Transverse colon (tissue), 4 donors: ENCODE results near the gene MDFI. TPM values are rescaled to one million over a fixed set of nuclear protein-coding genes. Genes with fewer than 3 reads are reported as not detected.

Experiments used
- DNase-seq: peaks from one replicate; pipeline ENCODE4 v3.0.0-alpha.2; 2019
- H3K27ac ChIP-seq, 4 donors: fragments of 200-600 bp; sonication (generic); 2 replicates each; pipeline ENCODE4 v1.5.1; 2016 to 2018; ENCODE audit warnings: inconsistent platforms in 4 of 4
- H3K27me3 ChIP-seq: fragments of 200-600 bp; sonication (generic); 2 replicates; pipeline ENCODE4 v1.5.1; 2017; ENCODE audit warnings: inconsistent platforms
- H3K36me3 ChIP-seq, 4 donors: fragments of 200-600 bp; sonication (generic); 2 replicates each; pipeline ENCODE4 v1.5.1; 2017 to 2019; ENCODE audit warnings: inconsistent platforms in 4 of 4
- H3K4me1 ChIP-seq, 4 donors: fragments of 200-600 bp; sonication (generic); 2 replicates each; pipeline ENCODE4 v1.5.1; 2017 to 2020; ENCODE audit warnings: inconsistent platforms in 4 of 4
- H3K4me3 ChIP-seq, 4 donors: fragments of 200-600 bp; sonication (generic); 1 replicate in 1 of 4; 2 replicates in 3 of 4; pipeline versions ENCODE4 v1.5.1 to v1.6.1; 2017 to 2019; ENCODE audit warnings: inconsistent platforms in 4 of 4
- H3K9me3 ChIP-seq, 2 donors: fragments of 200-600 bp; sonication (generic); 2 replicates each; pipeline ENCODE4 v1.5.1; 2017 to 2019; ENCODE audit warnings: inconsistent platforms in 2 of 2
- CTCF ChIP-seq, 5 experiments: fragments of 200-600 bp in 3 of 5; fragments of 450-650 bp in 2 of 5; sonication (generic) in 3 of 5; IDR thresholded peaks; 1 replicate in 2 of 5; 2 replicates in 3 of 5; pipeline ENCODE4 v1.5.1; 2016 to 2017; ENCODE audit warnings: antibody characterized with exemption in 5 of 5, inconsistent platforms in 3 of 5, mild to moderate bottlenecking in 2 of 5, moderate library complexity in 1 of 5
- EP300 ChIP-seq: sonication (generic); formaldehyde crosslinking; IDR thresholded peaks from one replicate; pipeline ENCODE4 v1.6.1; 2017; ENCODE audit warnings: antibody characterized with exemption, low read depth
- POLR2A ChIP-seq: fragments of 450-650 bp; IDR thresholded peaks from one replicate; pipeline ENCODE4 v1.6.1; 2016; ENCODE audit warnings: antibody characterized with exemption, mild to moderate bottlenecking, moderate library complexity
- POLR2AphosphoS5 ChIP-seq, 3 donors: sonication (generic); formaldehyde crosslinking; IDR thresholded peaks; one replicate each; pipeline ENCODE4 v1.6.1; 2016; ENCODE audit warnings: antibody characterized with exemption in 3 of 3
- WGBS, 2 donors: methylation state at CpG; one replicate each; pipeline ENCODE4 v1.1.5; 2018; ENCODE audit warnings: low coverage in 1 of 2; 5-methylcytosine and 5-hydroxymethylcytosine counted together
- in situ Hi-C, 4 donors: fragments of 200-750 bp; cut with MboI; loops; one replicate each; pipeline versions ENCODE4 v1.15.0 to v1.15.1; 2017; ENCODE audit warnings: low sequenced_read_pairs in 3 of 4, low pct_ligation_motif_present in 1 of 4, low pct_unique_long_range_greater_than_20kb in 1 of 4
- intact Hi-C: fragments of 100-400 bp; cut with DNase I; formaldehyde crosslinking; loops from one replicate; pipeline ENCODE4 v1.15.1; 2023; ENCODE audit warnings: low total_unique reads
- total RNA-seq, 4 donors: library from RNA; depleted of rRNA; stranded (reverse); fragments of >200 nt; gene quantifications; one replicate each; pipeline ENCODE4 v1.1.0, GENCODE V29; 2016

The MDFI gene
- total RNA-seq, 4 donors from 2014 or later, result 2.1 to 2.2 TPM; not detected in 2

GRCh38 chr6:41683523-41684310 lies 45.4 kb downstream of the MDFI start:
- in situ Hi-C loops, result loop anchor here in 3 of 4 donors (10.0 to 25.0 kb wide), 4 partner anchors 79 to 321 kb away; no protein-coding TSS in a partner anchor
- H3K27me3 ChIP-seq, result no peaks in the 10 kb centered on the region
- WGBS, 2 donors, result 8% methylated on average over 22 of the region's 38 CpGs; no CpG with 5 or more reads in 1 of the 2 donors
- peak; percentile 82 for DNase-seq
- H3K4me1 ChIP-seq, result peaks cover 5 to 25% (median 20%) of the 10 kb centered on the region in 4 donors
- H3K9me3 ChIP-seq, result no peaks in the 10 kb centered on the region
- intact Hi-C loops, result loop anchor here (1.0 to 10.0 kb wide), 3 partner anchors 80 to 315 kb away; no protein-coding TSS in a partner anchor
- peak; percentile 88 to 91 (median 90) for TF ChIP-seq CTCF (IDR thresholded peaks at IDR 0.05)
- TF ChIP-seq POLR2AphosphoS5 (IDR thresholded peaks at IDR 0.05), result peak in 1 of 3 donors; percentile 33
- TF ChIP-seq POLR2A, result no peak
- H3K36me3 ChIP-seq, result no peaks in the 10 kb centered on the region
- H3K4me3 ChIP-seq, result peak overlapping the region; percentile 23 to 43 (median 34)
- H3K27ac ChIP-seq, result peak overlapping the region in 3 of 4 donors; percentile 61 to 68 (median 67)

GRCh38 chr6:41684311-41685180 lies 46.3 kb downstream of the MDFI start:
- in situ Hi-C loops, result loop anchor here in 3 of 4 donors (5.0 to 25.0 kb wide), 5 partner anchors 80 to 322 kb away; no protein-coding TSS in a partner anchor
- Histone ChIP-seq H3K4me3 (no peak overlapping the region), H3K27ac (no peak overlapping the region), H3K27me3 (no peaks in the 10 kb centered on the region), H3K36me3 (no peaks in the 10 kb centered on the region), H3K4me1 (peaks cover 5 to 25% (median 20%) of the 10 kb centered on the region in 4 donors), H3K9me3 (no peaks in the 10 kb centered on the region)
- 85% methylated on average over 25 of the region's 25 CpGs; no CpG with 5 or more reads in 1 of the 2 donors for WGBS, 2 donors
- TF ChIP-seq CTCF (IDR thresholded peaks at IDR 0.05) (no peak), POLR2AphosphoS5 (IDR thresholded peaks at IDR 0.05) (no peak), POLR2A (no peak), EP300 (no peak)
- intact Hi-C loops, result loop anchor here (2.0 to 10.0 kb wide), 2 partner anchors 220 to 316 kb away; no protein-coding TSS in a partner anchor
- DNase-seq, result no peak

DNA sequence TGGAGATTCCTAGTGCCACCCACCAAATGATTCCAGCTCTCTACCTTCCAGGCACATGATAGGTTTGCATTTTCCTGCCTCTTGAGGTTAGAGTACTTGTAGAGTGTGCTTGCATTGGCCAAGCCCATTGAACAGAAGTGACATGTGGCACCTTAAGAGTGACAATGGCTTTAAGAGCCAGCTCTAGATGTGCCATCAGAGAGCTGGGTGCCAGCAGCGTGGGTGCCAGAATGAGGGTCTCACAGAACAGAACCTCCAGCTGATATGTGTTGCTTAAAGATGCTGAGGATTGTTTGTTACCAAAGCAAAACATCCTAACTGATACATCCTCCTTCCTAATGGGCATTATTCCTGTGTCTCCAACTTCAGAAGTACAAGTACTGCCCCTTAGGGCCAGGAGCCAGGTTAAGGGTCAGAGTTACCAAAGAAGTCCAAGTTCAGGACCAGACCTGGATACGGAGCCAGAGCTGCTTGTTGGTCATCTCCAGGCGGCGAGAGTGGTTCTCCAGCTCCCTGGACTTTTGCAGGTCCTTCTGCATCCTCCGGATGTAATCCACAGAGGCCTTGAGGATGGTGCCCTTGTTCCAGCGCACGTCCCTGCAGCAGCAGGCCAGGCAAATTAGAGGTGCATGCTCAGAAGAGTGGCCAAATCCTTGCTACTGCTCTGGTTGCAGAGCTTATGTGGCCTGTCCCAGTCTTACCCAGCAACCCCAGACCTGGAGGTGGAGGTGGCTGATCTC lies 47.5 kb downstream of the MDFI start:
- intact Hi-C loops, result loop anchor here (2.0 to 10.0 kb wide), 2 partner anchors 221 to 317 kb away; no protein-coding TSS in a partner anchor
- Histone ChIP-seq H3K9me3 (no peaks in the 10 kb centered on the region), H3K4me3 (no peak overlapping the region), H3K4me1 (peaks cover 5 to 25% (median 20%) of the 10 kb centered on the region in 4 donors), H3K27ac (no peak overlapping the region), H3K36me3 (peaks cover 0 to 7% (median 0%) of the 10 kb centered on the region in 4 donors), H3K27me3 (no peaks in the 10 kb centered on the region)
- WGBS, 2 donors, result 95% methylated on average over 7 of the region's 7 CpGs; no CpG with 5 or more reads in 1 of the 2 donors
- no peak for TF ChIP-seq CTCF (IDR thresholded peaks at IDR 0.05)
- no peak for TF ChIP-seq POLR2A
- no peak for TF ChIP-seq POLR2AphosphoS5 (IDR thresholded peaks at IDR 0.05)
- no peak for DNase-seq
- in situ Hi-C loops, result loop anchor here in 3 of 4 donors (5.0 to 25.0 kb wide), 5 partner anchors 81 to 324 kb away; no protein-coding TSS in a partner anchor
